K562 (cell line): ENCODE results near the gene CSF1. TPM values are rescaled to one million over a fixed set of nuclear protein-coding genes. Genes with fewer than 3 reads are reported as not detected.

Experiments
- FOXP1 ChIP-seq: sonication (generic); formaldehyde crosslinking; IDR thresholded peaks from 2 replicates; pipeline ENCODE4 v1.8.0; 2022; ENCODE audit warnings: mild to moderate bottlenecking, missing genetic modification reagents
- GATAD2A ChIP-seq: fragments of 450-650 bp; IDR thresholded peaks from 2 replicates; pipeline ENCODE4 v1.6.1; 2017
- MED1 ChIP-seq: sonication (generic); formaldehyde crosslinking; IDR thresholded peaks from 2 replicates; pipeline ENCODE4 v1.8.1; 2023; ENCODE audit warnings: missing genetic modification reagents, borderline replicate concordance
- MYC ChIP-seq, 2 experiments: fragments of 250-450 bp in 1 of 2; sonication (Bioruptor Pico) in 1 of 2; IDR thresholded peaks; 2 replicates each; pipeline versions ENCODE4 v1.5.1 to v1.6.1; 2012 to 2021; ENCODE audit warnings: low read depth in 2 of 2, borderline replicate concordance in 1 of 2, improper control_type of control experiment in 1 of 2, low read length in 1 of 2, mild to moderate bottlenecking in 1 of 2, moderate library complexity in 1 of 2
- NCOA6 ChIP-seq: fragments of 450-650 bp; IDR thresholded peaks from 2 replicates; pipeline ENCODE4 v1.6.1; 2017; ENCODE audit warnings: mild to moderate bottlenecking
- NR2C1 ChIP-seq, 2 experiments: fragments of 450-650 bp; IDR thresholded peaks; 2 replicates each; pipeline ENCODE4 v1.6.1; 2017; ENCODE audit warnings: mild to moderate bottlenecking in 2 of 2, antibody characterized with exemption in 1 of 2, inconsistent platforms in 1 of 2, missing compliant biosample characterization in 1 of 2, missing genetic modification characterization in 1 of 2
- REST ChIP-seq, 2 experiments: fragments of 450-650 bp; formaldehyde crosslinking in 1 of 2; IDR thresholded peaks; 2 replicates each; pipeline versions ENCODE4 v1.4.0 to v1.6.1; 2014 to 2020; ENCODE audit warnings: mild to moderate bottlenecking in 2 of 2, borderline replicate concordance in 1 of 2, low read depth in 1 of 2
- SRSF1 ChIP-seq: fragments of 200-400 bp; formaldehyde crosslinking; IDR thresholded peaks from 2 replicates; pipeline ENCODE4 v1.6.1; 2017; ENCODE audit warnings: mild to moderate bottlenecking, low read depth, low read length, moderate library complexity
- TCF3 ChIP-seq: sonication (generic); formaldehyde crosslinking; IDR thresholded peaks from 2 replicates; pipeline ENCODE4 v1.4.0; 2020; ENCODE audit warnings: mild to moderate bottlenecking, missing genetic modification reagents
- polyA plus RNA-seq, 8 experiments: library from polyadenylated mRNA; depleted of rRNA in 4 of 8; stranded (reverse) in 5 of 8; unstranded in 3 of 8; fragments of >200 nt; fragmentation: Nextera tagmentation in 2 of 8; fragmentation: Illumina TruSeq in 1 of 8; extraction: Ambion mirVana in 2 of 8; extraction: Trizol in 1 of 8; gene quantifications; 2 replicates each; pipeline versions ENCODE4 v1.2.1 to v1.2.3, GENCODE V29; 2011 to 2014; ENCODE audit warnings: inconsistent platforms in 1 of 8, missing spikeins in 1 of 8
- total RNA-seq, 7 experiments: library from RNA; depleted of rRNA in 6 of 7; stranded (reverse); fragments of >200 nt in 6 of 7; fragmentation: Illumina TruSeq in 2 of 7; extraction: Trizol in 2 of 7; gene quantifications; 2 replicates each; pipeline versions ENCODE4 v1.2.1 to v1.2.3, GENCODE V29; 2011 to 2021; ENCODE audit warnings: low replicate concordance in 1 of 7
- TF ChIP-seq, protein P1 (sequence below): fragments of 250-450 bp; sonication (Bioruptor Pico); IDR thresholded peaks from 2 replicates; pipeline ENCODE4 v1.5.0; 2021; ENCODE audit warnings: mild to moderate bottlenecking, moderate library complexity
- TF ChIP-seq, protein P2 (sequence below): fragments of 450-650 bp; IDR thresholded peaks from 2 replicates; pipeline ENCODE4 v1.6.1; 2018; ENCODE audit not compliant: partially characterized antibody

Gene CSF1
- total and polyA plus RNA-seq, 9 of the 15 experiments (the other 6 are each of a cell fraction or from before 2014, with no cell fraction given) = 0.18 to 11.8 (median 2.8) TPM

- TF ChIP-seq MED1 (CRISPR knock-in tag) (no peak), GATAD2A (peak; percentile 53; the same call in 1 of the 2 replicates), REST (IDR thresholded peaks at IDR 0.05; ENCODE audit: borderline replicate concordance) (peak; percentile 59), REST (CRISPR knock-in tag; IDR thresholded peaks at IDR 0.05; ENCODE audit: low read depth) (0 out of 2 replicates have a peak, but pooled peaks have one; percentile 57), NCOA6 (no peak), MYC (IDR thresholded peaks at IDR 0.05; ENCODE audit: low read depth, low read length) (0 out of 2 replicates have a peak, but pooled peaks have one; percentile 33), MYC (CRISPR knock-in tag; IDR thresholded peaks at IDR 0.05; ENCODE audit: borderline replicate concordance, low read depth) (no peak), SRSF1 (no peak), FOXP1 (CRISPR knock-in tag) (peak; percentile 24; the same call in 1 of the 2 replicates), NR2C1 (IDR thresholded peaks at IDR 0.05) (no peak), NR2C1 (tag; IDR thresholded peaks at IDR 0.05) (peak; percentile 30; the same call in 1 of the 2 replicates), TCF3 (peak; percentile 15; the same call in 1 of the 2 replicates)
- TF ChIP-seq, protein P1, sequence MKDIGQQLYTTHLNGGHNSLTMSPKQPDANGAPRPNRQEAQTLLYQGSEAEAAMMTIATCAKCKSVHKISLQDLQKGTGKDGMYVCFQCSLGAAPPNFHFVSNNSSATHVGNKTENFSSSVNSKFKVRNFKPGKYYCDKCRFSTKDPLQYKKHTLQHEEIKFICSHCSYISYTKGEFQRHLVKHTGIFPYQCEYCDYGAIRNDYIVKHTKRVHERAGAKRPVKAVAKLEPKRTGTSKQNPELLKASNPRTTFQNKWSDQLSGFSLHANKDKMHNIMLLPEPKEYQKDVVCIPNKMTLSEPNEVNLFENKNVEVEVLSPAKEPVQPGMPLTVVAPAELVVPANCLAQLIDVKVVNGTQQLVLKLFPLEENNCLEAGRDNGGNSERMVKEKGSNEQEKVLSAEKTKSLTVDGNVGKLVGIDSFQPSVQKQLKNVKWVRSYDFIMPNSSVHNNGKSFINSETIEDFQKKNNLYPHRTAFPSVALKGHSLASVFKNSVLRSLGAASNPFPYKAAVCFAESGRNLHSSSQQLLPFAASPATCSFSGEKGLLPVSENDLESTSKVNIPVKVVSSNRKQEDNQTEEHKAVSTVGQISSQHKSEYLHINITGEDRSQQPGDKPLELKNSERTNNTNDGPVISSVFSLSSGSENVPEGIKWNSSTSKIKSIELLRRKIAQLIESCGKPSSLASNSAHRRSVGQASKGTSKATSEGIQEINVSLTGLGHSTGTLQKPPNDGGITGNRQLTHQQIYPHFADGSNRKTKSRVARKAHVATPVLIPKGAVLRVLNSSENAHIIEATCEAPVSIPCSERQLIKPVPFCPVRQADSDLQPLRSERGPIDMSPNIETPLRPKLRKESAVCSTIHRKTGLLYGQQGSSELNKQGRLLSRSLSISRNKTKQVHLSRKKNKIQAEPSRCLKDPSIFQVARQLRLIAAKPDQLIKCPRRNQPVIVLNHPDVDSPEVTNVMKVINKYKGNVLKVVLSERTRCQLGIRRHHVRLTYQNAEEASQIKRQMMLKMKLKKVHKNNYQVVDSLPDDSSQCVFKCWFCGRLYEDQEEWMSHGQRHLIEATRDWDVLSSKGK (CRISPR knock-in tag) = no peak
- TF ChIP-seq, protein P2, sequence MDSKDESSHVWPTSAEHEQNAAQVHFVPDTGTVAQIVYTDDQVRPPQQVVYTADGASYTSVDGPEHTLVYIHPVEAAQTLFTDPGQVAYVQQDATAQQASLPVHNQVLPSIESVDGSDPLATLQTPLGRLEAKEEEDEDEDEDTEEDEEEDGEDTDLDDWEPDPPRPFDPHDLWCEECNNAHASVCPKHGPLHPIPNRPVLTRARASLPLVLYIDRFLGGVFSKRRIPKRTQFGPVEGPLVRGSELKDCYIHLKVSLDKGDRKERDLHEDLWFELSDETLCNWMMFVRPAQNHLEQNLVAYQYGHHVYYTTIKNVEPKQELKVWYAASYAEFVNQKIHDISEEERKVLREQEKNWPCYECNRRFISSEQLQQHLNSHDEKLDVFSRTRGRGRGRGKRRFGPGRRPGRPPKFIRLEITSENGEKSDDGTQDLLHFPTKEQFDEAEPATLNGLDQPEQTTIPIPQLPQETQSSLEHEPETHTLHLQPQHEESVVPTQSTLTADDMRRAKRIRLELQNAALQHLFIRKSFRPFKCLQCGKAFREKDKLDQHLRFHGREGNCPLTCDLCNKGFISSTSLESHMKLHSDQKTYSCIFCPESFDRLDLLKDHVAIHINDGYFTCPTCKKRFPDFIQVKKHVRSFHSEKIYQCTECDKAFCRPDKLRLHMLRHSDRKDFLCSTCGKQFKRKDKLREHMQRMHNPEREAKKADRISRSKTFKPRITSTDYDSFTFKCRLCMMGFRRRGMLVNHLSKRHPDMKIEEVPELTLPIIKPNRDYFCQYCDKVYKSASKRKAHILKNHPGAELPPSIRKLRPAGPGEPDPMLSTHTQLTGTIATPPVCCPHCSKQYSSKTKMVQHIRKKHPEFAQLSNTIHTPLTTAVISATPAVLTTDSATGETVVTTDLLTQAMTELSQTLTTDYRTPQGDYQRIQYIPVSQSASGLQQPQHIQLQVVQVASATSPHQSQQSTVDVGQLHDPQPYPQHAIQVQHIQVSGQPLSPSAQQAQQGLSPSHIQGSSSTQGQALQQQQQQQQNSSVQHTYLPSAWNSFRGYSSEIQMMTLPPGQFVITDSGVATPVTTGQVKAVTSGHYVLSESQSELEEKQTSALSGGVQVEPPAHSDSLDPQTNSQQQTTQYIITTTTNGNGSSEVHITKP = no peak
Measured at GRCh38 chr1:109931189-109931731, 20.6 kb downstream of the CSF1 start (continued).
